ENCODE results near the gene NUDT13. TPM values are rescaled to one million over a fixed set of nuclear protein-coding genes. Genes with fewer than 3 reads are reported as not detected.

The NUDT13 gene
- 2.1 TPM for total RNA-seq

GRCh38 chr10:73110345-73110849 lies at the start of gene NUDT13:
Gene NUDT13, plus strand, starts transcription at chr10:73110455. Its CDS starts 3,911 bp downstream, at chr10:73114366.
- DNase-seq: peak; percentile 94

GRCh38 chr10:73060738-73061635 lies 49.3 kb upstream of the NUDT13 start:
- peak; percentile 43 for DNase-seq

- DNase-seq: no peak
Observed at GRCh38 chr10:73061743-73062142, 48.5 kb upstream of the NUDT13 start.

- no peak for DNase-seq
Observed at GRCh38 chr10:73065441-73065840, 44.8 kb upstream of the NUDT13 start.

GRCh38 chr10:73073627-73074026 lies 36.6 kb upstream of the NUDT13 start:
- no peak for DNase-seq

- DNase-seq: no peak
Observed at GRCh38 chr10:73075829-73076228, 34.4 kb upstream of the NUDT13 start.

- peak; percentile 89 for DNase-seq
Observed at GRCh38 chr10:73076360-73077183, 33.7 kb upstream of the NUDT13 start.

GRCh38 chr10:73079779-73080541 lies 30.3 kb upstream of the NUDT13 start:
- no peak for DNase-seq

GRCh38 chr10:73083221-73083620 lies 27.0 kb upstream of the NUDT13 start:
- DNase-seq: no peak

GRCh38 chr10:73084209-73084608 lies 26.0 kb upstream of the NUDT13 start:
- DNase-seq: no peak

- DNase-seq: no peak
Observed at GRCh38 chr10:73086816-73087215, 23.4 kb upstream of the NUDT13 start.

- no peak for DNase-seq
Observed at GRCh38 chr10:73088304-73088703, 22.0 kb upstream of the NUDT13 start.

- DNase-seq: no peak
Observed at GRCh38 chr10:73092830-73093229, 17.4 kb upstream of the NUDT13 start.

GRCh38 chr10:73093922-73094850 lies 16.1 kb upstream of the NUDT13 start:
- peak; percentile 43 for DNase-seq

- DNase-seq: peak; percentile 24
Observed at GRCh38 chr10:73094986-73095480, 15.2 kb upstream of the NUDT13 start.

GRCh38 chr10:73095481-73096021 lies 14.7 kb upstream of the NUDT13 start:
- DNase-seq: peak; percentile 92

- DNase-seq: no peak
Observed at GRCh38 chr10:73096041-73096448, 14.2 kb upstream of the NUDT13 start.

- DNase-seq: peak; percentile 99
Observed at GRCh38 chr10:73096449-73097304, 13.6 kb upstream of the NUDT13 start, which contains the start of gene P4HA1. Gene P4HA1, minus strand, starts transcription at chr10:73096866. Its CDS starts 21,983 bp downstream, at chr10:73074883.

GRCh38 chr10:73097305-73097670 lies 13.0 kb upstream of the NUDT13 start:
- no peak for DNase-seq
